Measurements from ENCODE around the gene JPH2.

DNA sequence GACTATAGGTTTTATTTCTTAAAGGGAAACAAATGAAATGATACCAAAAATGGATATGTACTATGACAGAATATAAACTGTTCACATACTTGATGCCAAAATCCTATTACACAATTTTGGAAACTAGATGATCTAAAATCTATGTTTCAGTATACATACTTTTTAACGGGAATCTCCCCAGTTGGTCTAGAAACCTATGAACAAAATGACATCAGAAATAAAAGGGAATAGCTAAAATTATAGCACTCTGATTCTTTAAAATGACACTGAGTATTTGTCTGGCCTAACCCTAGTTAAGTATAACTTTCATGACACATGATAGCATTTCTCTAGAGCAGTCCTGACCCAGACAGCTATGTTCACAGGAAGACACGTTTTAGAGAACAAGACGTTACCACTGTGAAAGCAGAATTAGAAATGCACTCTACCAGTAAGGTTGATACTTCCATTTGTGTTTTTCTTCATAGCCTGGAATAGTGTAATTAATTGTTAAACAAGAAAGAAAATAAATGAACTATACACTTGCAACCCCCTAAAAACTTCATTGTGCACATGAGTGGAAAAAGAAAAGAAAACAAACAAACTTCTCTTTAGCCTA is 20.2 kb upstream of the JPH2 start:
- TF ChIP-seq CHD2 (IDR thresholded peaks at IDR 0.05; ENCODE audit: borderline replicate concordance, low read depth, low read length), result no peak
- no peak for TF ChIP-seq BCL11A (IDR thresholded peaks at IDR 0.05; ENCODE audit: low read depth, low read length)
- TF ChIP-seq CBX5 (IDR thresholded peaks at IDR 0.05; ENCODE audit: low read depth), result no peak
- TF ChIP-seq POLR2AphosphoS5 (IDR thresholded peaks at IDR 0.05; ENCODE audit: low read length), result no peak
- TF ChIP-seq, protein P1, sequence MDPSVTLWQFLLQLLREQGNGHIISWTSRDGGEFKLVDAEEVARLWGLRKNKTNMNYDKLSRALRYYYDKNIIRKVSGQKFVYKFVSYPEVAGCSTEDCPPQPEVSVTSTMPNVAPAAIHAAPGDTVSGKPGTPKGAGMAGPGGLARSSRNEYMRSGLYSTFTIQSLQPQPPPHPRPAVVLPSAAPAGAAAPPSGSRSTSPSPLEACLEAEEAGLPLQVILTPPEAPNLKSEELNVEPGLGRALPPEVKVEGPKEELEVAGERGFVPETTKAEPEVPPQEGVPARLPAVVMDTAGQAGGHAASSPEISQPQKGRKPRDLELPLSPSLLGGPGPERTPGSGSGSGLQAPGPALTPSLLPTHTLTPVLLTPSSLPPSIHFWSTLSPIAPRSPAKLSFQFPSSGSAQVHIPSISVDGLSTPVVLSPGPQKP (IDR thresholded peaks at IDR 0.05; ENCODE audit: low read depth, low read length), result no peak

Measured in GM12878 (cell line).